ENCODE measurements around the gene GKN1.

GKN1 gene

GRCh38 chr2:68940369-68940768 is 34.1 kb upstream of the GKN1 start:
- ChIA-PET CTCF (interaction anchor here (0.6 to 1.8 kb wide), 5 partner anchors 10 to 477 kb away, joined by 3 to 6 read pairs (median 3); no protein-coding TSS in a partner anchor), POLR2A (no interaction called here)
- Histone ChIP-seq H3K4me1 (ENCODE audit: control insufficient read depth, insufficient read depth, low read length) (no peaks in the 10 kb centered on the region), H3K27ac (ENCODE audit: extremely low read depth, low read depth, low read length) (no peak overlapping the region), H3K9me3 (ENCODE audit: control insufficient read depth, insufficient read depth, low read depth, low read length) (no peaks in the 10 kb centered on the region), H3K4me3 (ENCODE audit: low read depth, low read length) (no peak overlapping the region), H3K36me3 (ENCODE audit: control insufficient read depth in 2 of 2, insufficient read depth in 1 of 2, low read length in 2 of 2) (no peaks in the 10 kb centered on the region)
- no peak for TF ChIP-seq ZNF623 (tag by site-specific recombination; IDR thresholded peaks at IDR 0.05)

GRCh38 chr2:68942827-68943226 is 31.6 kb upstream of the GKN1 start:
- CTCF ChIA-PET: interaction anchor here (0.5 to 3.3 kb wide), 33 partner anchors 8 to 1702 kb away, joined by 3 to 29 read pairs (median 4); partner anchors contain the start of genes ANTXR1 and GKN2
- Histone ChIP-seq H3K4me3 (ENCODE audit: low read depth, low read length) (no peak overlapping the region), H3K36me3 (ENCODE audit: control insufficient read depth in 2 of 2, insufficient read depth in 1 of 2, low read length in 2 of 2) (no peaks in the 10 kb centered on the region), H3K27ac (ENCODE audit: extremely low read depth, low read depth, low read length) (no peak overlapping the region), H3K9me3 (ENCODE audit: control insufficient read depth, insufficient read depth, low read depth, low read length) (no peaks in the 10 kb centered on the region), H3K4me1 (ENCODE audit: control insufficient read depth, insufficient read depth, low read length) (no peaks in the 10 kb centered on the region)
- POLR2A ChIA-PET: interaction anchor here (0.7 to 0.8 kb wide), 2 partner anchors 8 to 70 kb away, joined by 3 read pairs; partner anchors contain the start of gene ANTXR1
- no peak for TF ChIP-seq ZBTB10 (tag by site-specific recombination; IDR thresholded peaks at IDR 0.05)
- TF ChIP-seq ZNF394 (tag by site-specific recombination; IDR thresholded peaks at IDR 0.05; ENCODE audit: borderline replicate concordance): no peak
- TF ChIP-seq ZNF335 (tag by site-specific recombination; conservative IDR thresholded peaks at IDR 0.05): no peak
- TF ChIP-seq ZNF660 (tag by site-specific recombination; IDR thresholded peaks at IDR 0.05): no peak
- TF ChIP-seq ZNF24 (tag by site-specific recombination; IDR thresholded peaks at IDR 0.05): no peak
- no peak for TF ChIP-seq ZIC2 (tag by site-specific recombination; IDR thresholded peaks at IDR 0.05)
- TF ChIP-seq PRDM1 (tag by site-specific recombination; IDR thresholded peaks at IDR 0.05): no peak
- TF ChIP-seq ZNF311 (tag by site-specific recombination; IDR thresholded peaks at IDR 0.05; ENCODE audit: borderline replicate concordance): no peak
- no peak for TF ChIP-seq PRDM10 (tag by site-specific recombination; IDR thresholded peaks at IDR 0.05)
- TF ChIP-seq ZNF280D (tag by site-specific recombination; IDR thresholded peaks at IDR 0.05): no peak
- TF ChIP-seq ZNF530 (tag by site-specific recombination; IDR thresholded peaks at IDR 0.05; ENCODE audit: low read depth): no peak
- TF ChIP-seq ZNF514 (tag by site-specific recombination; IDR thresholded peaks at IDR 0.05): no peak
- TF ChIP-seq ZNF416 (tag by site-specific recombination; IDR thresholded peaks at IDR 0.05): no peak
- TF ChIP-seq ZNF302 (tag by site-specific recombination; IDR thresholded peaks at IDR 0.05; ENCODE audit: low read depth): no peak
- no peak for TF ChIP-seq PRDM2 (tag by site-specific recombination; IDR thresholded peaks at IDR 0.05; ENCODE audit: borderline replicate concordance)
- TF ChIP-seq BCL6B (tag by site-specific recombination; IDR thresholded peaks at IDR 0.05): no peak
- TF ChIP-seq GLIS1 (tag by site-specific recombination; IDR thresholded peaks at IDR 0.05): no peak

All from HEK293 (cell line).